Neutrophil (primary cell): ENCODE results near the gene FOXN3.

Experiments
- H3K27ac ChIP-seq: fragments of 200-600 bp; sonication (generic); 2 replicates; pipeline ENCODE4 v1.5.1; 2016; ENCODE audit warnings: mild to moderate bottlenecking, moderate library complexity
- H3K27me3 ChIP-seq: fragments of 200-600 bp; sonication (generic); 2 replicates; pipeline ENCODE4 v1.6.0; 2016; ENCODE audit warnings: mild to moderate bottlenecking
- H3K36me3 ChIP-seq: fragments of 200-600 bp; sonication (generic); 2 replicates; pipeline ENCODE4 v1.5.1; 2017
- H3K4me1 ChIP-seq, 2 experiments: fragments of 200-600 bp in 1 of 2; sonication (generic) in 1 of 2; 1 replicate in 1 of 2; 2 replicates in 1 of 2; pipeline versions ENCODE4 v1.5.1 to v1.6.1; 2013 to 2016; ENCODE audit warnings: low read depth in 1 of 2, low read length in 1 of 2, mild to moderate bottlenecking in 1 of 2, moderate library complexity in 1 of 2; ENCODE audit not compliant: control insufficient read depth in 1 of 2, insufficient read depth in 1 of 2
- H3K4me3 ChIP-seq, 2 experiments: fragments of 200-600 bp in 1 of 2; sonication (generic) in 1 of 2; 1 replicate in 1 of 2; 2 replicates in 1 of 2; pipeline ENCODE4 v1.5.1; 2013 to 2016; ENCODE audit warnings: low read depth in 1 of 2, low read length in 1 of 2, mild to moderate bottlenecking in 1 of 2, moderate library complexity in 1 of 2
- H3K9me3 ChIP-seq: fragments of 200-600 bp; sonication (generic); 2 replicates; pipeline ENCODE4 v1.5.1; 2016
- TF ChIP-seq, protein P1 (sequence below): fragments of 200-600 bp; sonication (generic); IDR thresholded peaks from 2 replicates; pipeline ENCODE4 v1.5.1; 2016; ENCODE audit warnings: antibody characterized with exemption

Gene FOXN3

GRCh38 chr14:89249972-89250654 is 166.9 kb downstream of the FOXN3 start:
- Histone ChIP-seq H3K4me1 (no peaks in the 10 kb centered on the region), H3K9me3 (no peaks in the 10 kb centered on the region), H3K27ac (no peak overlapping the region), H3K4me3 (no peak overlapping the region), H3K36me3 (no peaks in the 10 kb centered on the region), H3K27me3 (no peaks in the 10 kb centered on the region)
- TF ChIP-seq, protein P1, sequence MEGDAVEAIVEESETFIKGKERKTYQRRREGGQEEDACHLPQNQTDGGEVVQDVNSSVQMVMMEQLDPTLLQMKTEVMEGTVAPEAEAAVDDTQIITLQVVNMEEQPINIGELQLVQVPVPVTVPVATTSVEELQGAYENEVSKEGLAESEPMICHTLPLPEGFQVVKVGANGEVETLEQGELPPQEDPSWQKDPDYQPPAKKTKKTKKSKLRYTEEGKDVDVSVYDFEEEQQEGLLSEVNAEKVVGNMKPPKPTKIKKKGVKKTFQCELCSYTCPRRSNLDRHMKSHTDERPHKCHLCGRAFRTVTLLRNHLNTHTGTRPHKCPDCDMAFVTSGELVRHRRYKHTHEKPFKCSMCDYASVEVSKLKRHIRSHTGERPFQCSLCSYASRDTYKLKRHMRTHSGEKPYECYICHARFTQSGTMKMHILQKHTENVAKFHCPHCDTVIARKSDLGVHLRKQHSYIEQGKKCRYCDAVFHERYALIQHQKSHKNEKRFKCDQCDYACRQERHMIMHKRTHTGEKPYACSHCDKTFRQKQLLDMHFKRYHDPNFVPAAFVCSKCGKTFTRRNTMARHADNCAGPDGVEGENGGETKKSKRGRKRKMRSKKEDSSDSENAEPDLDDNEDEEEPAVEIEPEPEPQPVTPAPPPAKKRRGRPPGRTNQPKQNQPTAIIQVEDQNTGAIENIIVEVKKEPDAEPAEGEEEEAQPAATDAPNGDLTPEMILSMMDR, result no peak

- Histone ChIP-seq H3K36me3 (no peaks in the 10 kb centered on the region), H3K9me3 (no peaks in the 10 kb centered on the region), H3K4me1 (no peaks in the 10 kb centered on the region), H3K27ac (no peak overlapping the region), H3K4me3 (no peak overlapping the region), H3K27me3 (no peaks in the 10 kb centered on the region)
- TF ChIP-seq, protein P1, result no peak
Observed at GRCh38 chr14:89249065-89249695, 167.9 kb downstream of the FOXN3 start.

DNA sequence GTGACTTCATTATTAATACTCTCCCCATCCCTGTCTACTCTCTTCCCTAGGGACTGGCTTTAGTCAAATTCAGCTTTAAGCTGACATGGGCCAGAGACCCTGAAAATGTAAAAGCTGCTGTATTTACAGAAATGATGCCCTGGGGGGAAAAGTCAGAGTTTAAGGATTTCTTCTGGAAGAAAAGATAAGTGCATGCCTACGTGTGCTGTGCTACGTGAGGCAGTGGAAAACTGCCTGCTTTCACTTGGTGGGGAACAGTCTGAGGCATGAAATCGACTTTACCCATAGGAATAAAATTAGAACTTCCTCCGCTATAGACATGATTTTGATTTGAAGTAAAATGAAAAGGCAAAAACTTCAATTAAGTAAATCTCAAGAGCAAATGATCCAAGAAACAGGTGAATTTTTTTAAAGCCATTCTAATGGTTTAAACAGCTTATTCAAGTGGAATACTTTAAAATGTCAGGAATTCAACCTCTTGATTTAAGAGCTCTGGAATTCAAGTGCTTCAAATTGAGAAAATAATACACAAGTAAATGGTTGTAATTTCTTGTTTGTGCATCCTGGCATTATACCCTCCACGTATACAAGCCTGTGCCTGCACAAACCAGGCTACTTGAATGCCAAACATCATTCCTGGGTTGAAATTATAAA is 168.5 kb downstream of the FOXN3 start:
- TF ChIP-seq, protein P1, result no peak
- H3K27me3 ChIP-seq, result no peaks in the 10 kb centered on the region
- no peaks in the 10 kb centered on the region for H3K36me3 ChIP-seq
- no peaks in the 10 kb centered on the region for H3K4me1 ChIP-seq
- H3K27ac ChIP-seq, result no peak overlapping the region
- H3K9me3 ChIP-seq, result no peaks in the 10 kb centered on the region
- H3K4me3 ChIP-seq, result no peak overlapping the region

GRCh38 chr14:89247457-89248122 is 169.4 kb downstream of the FOXN3 start:
- no peak overlapping the region for H3K4me3 ChIP-seq
- H3K9me3 ChIP-seq, result no peaks in the 10 kb centered on the region
- no peaks in the 10 kb centered on the region for H3K27me3 ChIP-seq
- TF ChIP-seq, protein P1, result no peak
- H3K36me3 ChIP-seq, result no peaks in the 10 kb centered on the region
- no peaks in the 10 kb centered on the region for H3K4me1 ChIP-seq
- no peak overlapping the region for H3K27ac ChIP-seq

DNA sequence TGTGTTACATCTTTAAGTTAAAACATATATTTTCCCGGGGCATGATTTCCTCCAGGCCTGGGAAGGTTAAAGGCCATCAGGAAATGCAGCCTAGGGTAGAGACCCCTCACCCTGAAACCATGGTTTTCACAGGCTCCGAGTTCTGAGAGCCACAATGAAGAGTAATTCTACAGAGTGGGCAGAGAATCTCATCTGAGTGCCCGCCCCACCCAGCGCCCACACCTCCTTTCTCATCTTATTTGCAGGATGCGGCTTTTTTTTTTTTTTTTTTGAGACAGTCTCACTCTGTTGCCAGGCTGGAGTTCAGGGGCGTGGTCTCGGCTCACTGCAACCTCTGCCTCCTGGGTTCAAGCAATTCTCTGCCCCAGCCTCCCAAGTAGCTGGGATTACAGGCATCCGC is 170.7 kb downstream of the FOXN3 start:
- H3K36me3 ChIP-seq, result no peaks in the 10 kb centered on the region
- no peak overlapping the region for H3K27ac ChIP-seq
- no peaks in the 10 kb centered on the region for H3K4me1 ChIP-seq
- TF ChIP-seq, protein P1, result no peak
- H3K27me3 ChIP-seq, result no peaks in the 10 kb centered on the region
- H3K4me3 ChIP-seq, result no peak overlapping the region
- no peaks in the 10 kb centered on the region for H3K9me3 ChIP-seq
